HG03103 (cell line): ENCODE results near the gene TRAPPC12.
"Not testable (repeated sequence)": the region's sequence is repeated elsewhere in the genome, so short reads cannot be mapped to it uniquely, and the experiment has no call there.

Experiments
- ATAC-seq: cut with Tn5 transposase; IDR thresholded peaks from one replicate; pipeline ENCODE4 v1.9.1; 2021; ENCODE audit warnings: low read depth; ENCODE audit not compliant: unreplicated experiment

The TRAPPC12 gene

DNA sequence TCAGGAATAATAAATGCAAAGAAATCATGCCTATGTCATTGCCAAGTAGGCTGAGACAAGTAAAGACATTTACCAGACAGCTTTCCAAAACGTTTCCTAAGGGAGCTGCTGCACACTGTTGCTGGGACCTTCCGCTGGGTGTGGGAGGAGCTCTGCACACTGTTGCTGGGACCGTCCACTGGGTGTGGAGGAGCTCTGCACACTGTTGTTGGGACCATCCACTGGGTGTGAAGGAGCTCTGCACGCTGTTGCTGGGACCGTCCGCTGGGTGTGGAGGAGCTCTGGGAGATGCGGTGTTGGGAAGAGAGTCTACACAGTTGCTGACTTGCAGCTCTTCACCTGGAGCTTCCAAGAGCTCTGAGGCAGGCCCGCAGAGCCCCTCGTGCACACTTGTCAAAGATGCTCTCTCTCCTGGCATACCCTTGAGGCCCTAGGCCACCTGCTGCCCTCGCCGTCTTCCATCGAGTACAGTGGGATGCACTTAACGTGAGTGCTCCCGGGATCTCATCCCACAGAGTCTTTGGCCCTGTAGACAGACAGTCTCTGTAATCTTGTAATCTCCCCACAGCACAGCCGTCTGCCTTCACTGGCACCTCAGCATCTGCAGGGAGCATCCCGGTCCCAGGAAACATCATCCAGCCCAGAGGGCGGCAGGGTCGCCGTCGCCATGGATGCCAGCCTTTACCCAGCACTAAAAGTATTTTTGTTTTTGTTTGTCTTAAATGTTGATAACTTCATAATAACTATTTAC, 51.4 kb downstream of the TRAPPC12 start:
- no peak for ATAC-seq

DNA sequence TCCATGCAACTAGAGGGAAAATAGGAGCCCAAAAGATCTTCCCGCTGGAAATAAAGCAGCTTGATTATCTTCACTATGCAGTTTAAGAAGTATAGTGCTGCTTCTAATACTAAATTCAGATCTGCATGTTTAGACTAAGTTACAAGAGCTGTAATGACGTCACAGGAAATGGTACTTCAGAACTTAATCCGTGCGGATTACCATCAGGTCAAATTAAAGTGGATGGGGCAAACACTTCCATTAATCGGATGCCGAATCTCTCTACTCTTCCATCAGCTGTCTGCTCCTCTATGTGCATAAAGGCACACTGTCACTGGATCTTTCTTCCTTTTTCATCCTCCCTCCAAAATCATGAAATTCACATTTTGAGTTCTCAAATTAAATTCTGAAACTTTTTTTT, 52.6 kb downstream of the TRAPPC12 start:
- ATAC-seq = no peak

GRCh38 chr2:3432693-3433338, 53.3 kb downstream of the TRAPPC12 start:
- no peak for ATAC-seq

DNA sequence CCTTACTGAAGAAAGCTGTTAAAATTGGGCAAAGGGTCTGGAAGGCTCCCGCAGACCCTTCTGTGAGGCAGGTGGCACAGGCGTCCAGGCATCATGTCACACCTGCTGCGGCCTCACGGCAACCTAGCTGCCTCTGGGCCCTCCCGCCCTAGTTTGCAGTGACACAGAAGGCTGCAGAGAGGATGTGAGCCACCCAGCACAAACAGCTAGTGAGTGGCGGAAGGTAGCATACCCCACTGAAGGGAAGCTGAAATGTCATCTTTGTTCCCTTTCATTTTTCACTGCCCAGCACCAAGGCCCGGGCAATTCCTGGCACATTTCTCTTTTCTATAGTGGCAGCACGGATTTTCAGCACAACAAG, 53.8 kb downstream of the TRAPPC12 start:
- ATAC-seq = no peak

DNA sequence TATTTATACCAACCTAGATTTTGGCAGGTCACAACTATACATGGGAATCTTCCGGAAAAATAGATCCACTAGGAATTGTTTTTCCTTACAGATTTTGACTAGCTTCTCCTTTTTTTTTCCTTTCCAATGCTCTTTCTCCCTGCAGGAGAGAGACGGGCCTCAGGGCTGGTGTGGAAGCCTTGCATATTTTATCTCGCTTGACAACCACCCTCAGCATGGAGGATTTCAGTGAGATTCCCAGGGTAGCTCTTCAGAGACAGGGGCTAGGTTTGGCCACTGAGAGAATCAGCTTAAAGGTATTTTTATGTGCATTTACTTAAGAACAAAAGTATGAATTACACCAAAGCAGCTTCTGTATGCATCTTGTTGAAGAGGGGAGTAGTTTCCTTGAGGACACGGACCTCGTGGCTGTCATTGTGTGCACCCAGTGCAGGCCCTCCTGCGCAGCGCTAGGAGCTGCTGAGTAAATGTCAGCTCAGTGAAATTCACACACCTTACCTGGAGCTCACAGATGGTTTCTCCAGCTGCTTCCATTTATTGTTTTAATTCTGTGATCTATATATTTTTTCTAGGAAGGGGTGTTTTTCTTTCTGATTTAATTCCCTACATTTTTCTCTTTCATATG, 54.4 kb downstream of the TRAPPC12 start:
- no peak for ATAC-seq

DNA sequence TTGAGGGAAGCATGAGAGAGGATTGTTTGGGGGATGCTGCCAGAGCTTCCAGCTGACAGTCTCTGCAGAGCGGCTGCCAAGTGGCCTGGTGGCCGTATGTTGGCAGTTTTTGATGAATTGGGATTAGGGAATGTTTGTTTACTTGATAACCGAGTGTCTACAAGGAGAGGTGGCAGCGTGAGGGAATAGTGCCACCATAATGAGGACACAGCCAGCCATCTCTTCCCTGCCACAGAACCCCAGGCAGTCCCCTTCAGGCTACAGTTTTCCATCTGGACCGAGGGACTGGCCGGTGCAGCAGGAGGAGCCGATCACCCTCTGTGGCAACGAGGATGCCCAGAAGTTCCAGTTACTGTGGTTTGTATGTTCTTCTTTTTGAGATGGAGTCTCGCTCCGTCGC, 55.2 kb downstream of the TRAPPC12 start:
- no peak for ATAC-seq

- no peak for ATAC-seq
These were observed 56.0 kb downstream of the TRAPPC12 start for GRCh38 chr2:3435445-3435844.

DNA sequence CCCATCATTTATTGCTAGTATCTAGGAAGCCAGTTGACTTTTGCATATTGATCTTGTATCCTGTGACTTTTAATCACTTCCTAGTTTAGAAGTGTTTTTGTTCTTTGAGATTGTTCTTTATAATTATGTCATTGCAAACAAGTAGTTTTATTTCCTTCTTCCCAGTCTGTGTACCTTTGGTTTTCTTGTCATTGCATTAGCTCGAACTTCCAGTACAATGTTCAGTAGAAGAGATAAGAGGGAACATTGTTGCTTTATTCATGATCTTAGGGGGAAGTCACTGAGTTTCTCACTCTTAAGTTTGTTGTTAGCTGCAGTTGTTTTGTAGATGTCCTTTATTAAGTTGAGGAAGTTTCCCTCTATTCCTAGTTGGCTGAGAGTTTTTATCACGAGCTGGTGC, 61.0 kb downstream of the TRAPPC12 start:
- no peak for ATAC-seq

DNA sequence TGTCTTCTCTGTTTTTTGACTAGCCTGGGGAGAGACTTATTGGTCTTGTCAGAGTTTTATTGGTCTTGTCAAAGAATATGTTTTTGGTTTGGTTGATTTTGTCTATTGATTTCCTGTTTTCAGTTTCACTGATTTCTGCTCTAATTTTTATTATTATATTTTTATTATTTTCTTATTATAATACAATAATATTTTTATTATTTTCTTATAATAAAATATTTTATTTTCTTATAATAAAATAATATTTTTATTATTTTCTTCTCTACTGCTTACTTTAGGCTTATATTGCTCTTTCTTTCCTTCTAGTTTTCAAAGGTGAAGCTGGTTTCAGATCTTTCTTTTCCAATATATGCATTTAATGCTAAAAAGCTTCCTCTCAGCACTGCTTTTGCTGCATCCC, 62.0 kb downstream of the TRAPPC12 start:
- no peak for ATAC-seq

DNA sequence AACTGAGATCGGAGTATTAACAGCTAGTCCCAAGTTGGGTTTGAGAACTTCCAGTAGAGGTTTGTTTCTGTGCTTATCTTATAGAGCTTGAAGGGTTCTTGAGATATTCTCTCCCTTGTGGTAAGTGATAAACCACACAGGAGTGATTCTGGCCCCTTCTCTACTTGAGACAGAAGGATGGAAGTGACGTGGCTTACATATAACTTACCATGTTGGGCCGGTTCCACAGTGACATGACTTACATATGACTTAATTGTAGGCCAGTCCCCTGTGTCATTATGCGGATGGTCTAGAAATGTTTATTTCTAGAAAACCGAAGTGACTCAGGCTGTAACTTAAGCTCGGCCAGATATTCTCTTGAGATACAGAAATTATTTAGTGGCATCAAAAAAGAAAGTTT, 62.7 kb downstream of the TRAPPC12 start:
- ATAC-seq = peak; percentile 83

DNA sequence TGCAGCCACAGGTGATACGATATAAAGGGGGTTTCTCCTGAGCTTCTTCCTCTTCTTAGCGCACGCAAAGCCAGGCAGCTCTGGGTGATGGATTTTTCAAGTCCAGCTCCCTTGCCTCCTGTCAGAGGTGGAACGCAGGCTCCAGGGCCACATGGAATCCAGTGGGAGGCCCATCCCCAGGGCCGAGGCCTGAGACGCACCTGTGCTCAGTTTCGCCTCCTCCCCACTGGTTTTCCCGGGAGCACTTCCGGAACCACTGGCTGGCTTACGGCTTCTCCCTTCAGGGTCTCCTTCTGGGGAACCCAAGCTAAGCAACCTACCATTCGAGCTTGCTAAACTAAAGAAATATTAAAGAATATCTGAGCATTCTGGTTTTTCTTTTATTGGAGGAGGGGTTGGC, 63.6 kb downstream of the TRAPPC12 start:
- no peak for ATAC-seq

DNA sequence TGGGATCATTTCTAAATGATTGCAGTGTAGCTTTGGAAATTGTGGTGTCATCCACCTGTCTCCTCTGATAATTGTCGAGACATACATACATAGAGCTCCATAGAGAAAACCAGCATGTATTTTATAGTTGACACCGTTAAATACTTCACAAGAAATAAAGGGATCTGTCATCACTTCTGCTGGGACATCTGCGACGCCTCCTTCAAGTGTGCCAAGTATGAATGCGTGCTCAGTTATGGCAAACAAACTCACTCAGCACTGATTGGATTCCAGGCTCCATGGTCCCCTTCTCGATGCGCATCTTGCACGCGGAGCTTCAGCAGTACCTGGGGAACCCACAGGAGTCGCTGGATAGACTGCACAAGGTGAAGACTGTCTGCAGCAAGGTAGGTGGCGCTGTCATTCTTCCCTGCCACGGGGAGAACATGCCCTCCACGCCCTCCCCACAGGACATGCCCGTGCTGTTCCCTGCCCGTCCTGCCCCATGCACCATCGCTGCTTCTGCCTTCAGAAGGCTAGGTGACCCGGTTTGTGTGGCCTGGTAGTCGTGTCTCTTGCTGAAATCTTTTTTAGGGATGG, 64.1 kb downstream of the TRAPPC12 start:
- no peak for ATAC-seq

DNA sequence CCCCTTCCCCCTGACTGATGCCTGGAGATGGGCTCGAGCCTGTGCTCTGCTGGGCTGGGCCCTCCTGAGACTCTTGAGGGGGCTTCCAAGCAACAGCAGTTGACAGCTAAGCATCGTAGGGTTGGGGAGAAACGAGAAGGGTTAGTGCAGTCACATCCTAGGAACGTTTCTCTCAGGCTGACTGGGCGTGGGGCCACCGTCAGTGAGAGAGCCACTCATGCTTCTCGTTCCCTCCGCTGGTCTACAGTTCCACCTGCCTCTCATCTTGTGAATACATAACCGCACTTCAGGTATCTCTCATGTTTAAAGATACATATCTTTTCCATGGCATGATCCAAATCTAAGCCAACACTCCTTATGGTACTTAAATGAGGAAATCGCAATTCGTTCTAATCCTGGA, 66.4 kb downstream of the TRAPPC12 start:
- no peak for ATAC-seq

- ATAC-seq = no peak
These were observed 66.9 kb downstream of the TRAPPC12 start for GRCh38 chr2:3446381-3446780.

GRCh38 chr2:3447186-3447585, 67.7 kb downstream of the TRAPPC12 start:
- not testable (repeated sequence) for ATAC-seq

DNA sequence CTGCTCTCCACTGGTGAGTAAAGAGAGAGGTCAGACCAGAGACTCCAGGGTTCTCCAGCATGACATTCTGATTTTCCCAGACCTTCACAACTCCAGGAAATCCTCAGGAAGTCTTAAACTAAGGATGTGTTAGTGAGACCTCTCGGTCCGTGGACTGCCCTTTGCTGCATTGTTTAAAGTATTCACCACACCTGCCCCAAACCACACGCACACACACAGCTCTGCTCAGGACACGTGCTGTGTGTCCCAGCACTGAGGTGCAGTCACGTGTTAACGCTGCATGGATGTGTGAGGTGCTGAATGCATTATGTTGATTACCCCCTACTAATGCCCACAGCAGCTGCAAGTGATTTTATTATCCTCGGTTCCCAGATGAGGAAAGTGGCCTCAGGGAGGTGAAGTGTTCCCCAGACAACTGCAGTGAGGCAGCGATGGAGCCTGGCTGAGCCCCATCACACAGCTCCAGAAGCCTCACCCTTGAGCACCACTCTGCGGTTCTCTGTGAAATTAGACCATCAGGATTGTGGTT, 68.4 kb downstream of the TRAPPC12 start:
- ATAC-seq = no peak

- ATAC-seq = not testable (repeated sequence)
These were observed 69.0 kb downstream of the TRAPPC12 start for GRCh38 chr2:3448441-3448911.

- no peak for ATAC-seq
These were observed 69.6 kb downstream of the TRAPPC12 start for GRCh38 chr2:3449086-3449485.

DNA sequence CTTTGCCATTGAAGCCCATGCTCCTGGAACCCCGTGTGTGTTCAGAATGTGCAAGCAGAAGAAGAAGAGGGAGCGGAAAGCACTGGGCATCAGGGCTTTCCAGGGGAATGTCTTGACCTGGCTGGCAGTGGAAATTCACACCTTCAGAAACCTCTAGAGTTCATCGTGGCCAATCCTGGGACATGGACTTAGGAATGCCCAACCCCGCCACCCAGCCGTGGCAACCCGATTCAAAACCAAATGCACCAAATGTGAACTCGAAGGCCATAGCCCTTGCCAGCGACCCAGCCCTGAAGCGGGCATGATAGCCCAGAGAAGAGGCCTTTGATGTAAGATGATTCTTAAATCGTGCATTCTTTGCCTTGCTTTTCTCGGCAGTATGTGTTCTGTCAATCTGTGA, 70.4 kb downstream of the TRAPPC12 start:
- ATAC-seq = no peak

DNA sequence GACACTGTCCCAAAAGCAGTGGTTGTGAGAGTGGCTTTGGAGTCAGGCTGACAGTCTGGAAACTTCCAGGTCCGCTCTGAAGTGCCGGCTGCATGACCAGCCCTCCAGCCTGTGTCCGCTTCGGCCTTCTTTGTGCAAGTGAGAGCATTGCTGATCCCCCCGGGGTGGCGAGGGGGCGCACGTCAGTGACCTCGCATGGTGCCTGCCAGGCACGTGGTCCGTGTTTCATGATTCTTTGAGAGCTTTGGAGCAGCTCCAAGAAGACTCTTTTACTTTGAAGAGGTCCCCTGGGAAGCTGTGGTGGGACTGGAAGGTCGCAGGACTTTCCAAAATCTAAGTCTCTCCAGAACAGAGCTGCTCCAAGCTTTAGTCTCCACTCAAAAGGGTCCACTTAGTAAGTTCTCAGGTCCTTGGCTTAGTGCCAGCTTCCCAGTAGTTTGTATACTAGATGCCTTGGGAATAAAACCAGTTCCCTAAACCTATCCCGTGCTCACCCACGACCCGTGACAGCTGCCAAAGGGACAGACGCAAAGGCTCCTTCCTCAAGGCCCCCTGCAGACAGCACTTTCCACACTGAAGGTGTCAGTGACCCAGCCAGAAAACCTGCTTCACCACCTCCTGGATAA, 71.0 kb downstream of the TRAPPC12 start:
- ATAC-seq = no peak

DNA sequence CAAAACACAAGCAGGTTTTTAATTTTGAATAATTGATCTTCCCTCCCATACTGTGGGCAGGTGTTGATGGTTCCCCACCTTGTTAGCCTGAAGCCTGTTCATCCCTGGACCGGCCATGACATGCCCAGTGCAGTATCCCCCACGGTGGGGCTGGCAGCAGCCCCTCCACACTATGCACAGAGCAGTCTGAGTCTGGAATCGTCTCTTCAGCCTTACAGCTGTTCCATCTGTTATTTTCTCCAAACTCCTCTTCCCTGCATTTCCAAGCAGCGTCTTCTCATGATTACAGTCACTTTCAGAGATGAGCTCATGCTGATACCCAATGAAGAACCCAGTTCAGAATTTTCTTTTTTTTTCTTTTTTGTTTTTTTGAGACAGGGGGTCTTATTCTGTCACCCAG, 71.7 kb downstream of the TRAPPC12 start:
- ATAC-seq = no peak
